SH-SY5Y (cell line): Measurements from ENCODE around the gene MPI.

Experiments used
- GATA2 ChIP-seq: IDR thresholded peaks from 2 replicates; pipeline ENCODE4 v1.6.1; 2011; ENCODE audit warnings: mild to moderate bottlenecking, low read depth, low read length
- GATA3 ChIP-seq: IDR thresholded peaks from 2 replicates; pipeline ENCODE4 v1.6.1; 2011; ENCODE audit warnings: low read depth, mild to moderate bottlenecking, low read length, moderate library complexity

MPI gene

GRCh38 chr15:74928771-74929198, 38.9 kb downstream of the MPI start:
- TF ChIP-seq GATA3 (no peak), GATA2 (no peak)

- TF ChIP-seq GATA2 (no peak), GATA3 (no peak)
Observed at GRCh38 chr15:74933573-74933972, 43.7 kb downstream of the MPI start.

- TF ChIP-seq GATA2 = no peak
- no peak for TF ChIP-seq GATA3
Observed at GRCh38 chr15:74937272-74937589, 47.4 kb downstream of the MPI start.

- no peak for TF ChIP-seq GATA3
- no peak for TF ChIP-seq GATA2
Observed at GRCh38 chr15:74937590-74938371, 47.9 kb downstream of the MPI start, which contains the start of gene COX5A. TSS of gene COX5A (minus strand) at chr15:74938073. CDS start at chr15:74938014, 59 bp downstream.

GRCh38 chr15:74950078-74950908, 60.5 kb downstream of the MPI start:
- TF ChIP-seq GATA2 = peak; percentile 76
- TF ChIP-seq GATA3 = no peak

GRCh38 chr15:74951006-74951405, 61.2 kb downstream of the MPI start:
- no peak for TF ChIP-seq GATA3
- TF ChIP-seq GATA2 = no peak
